ENCODE data around the gene GSC2.
A peak's percentile ranks its signal among the peaks of the same experiment; 100 is the strongest.

GSC2 gene

GRCh38 chr22:19133561-19133960 is 16.5 kb downstream of the GSC2 start:
- no peak for DNase-seq (ENCODE audit: low read depth)

GRCh38 chr22:19132693-19133400 is 17.2 kb downstream of the GSC2 start:
- no peak for DNase-seq (ENCODE audit: low read depth)

- no peak for DNase-seq (ENCODE audit: low read depth)
These were observed 17.9 kb downstream of the GSC2 start for GRCh38 chr22:19132153-19132552.

- DNase-seq (ENCODE audit: low read depth): no peak
These were observed 18.4 kb downstream of the GSC2 start for GRCh38 chr22:19131685-19132015.

- no peak for DNase-seq (ENCODE audit: low read depth)
These were observed 19.0 kb downstream of the GSC2 start, which contains the start of gene TSSK2 for GRCh38 chr22:19130959-19131684. Gene TSSK2 (plus strand): TSS chr22:19131308. CDS start chr22:19131400, 92 bp downstream.

GRCh38 chr22:19129871-19130270 is 20.2 kb downstream of the GSC2 start:
- no peak for DNase-seq (ENCODE audit: low read depth)

- no peak for DNase-seq (ENCODE audit: low read depth)
These were observed 21.0 kb downstream of the GSC2 start for GRCh38 chr22:19128946-19129727.

GRCh38 chr22:19128009-19128401 is 22.1 kb downstream of the GSC2 start:
- no peak for DNase-seq (ENCODE audit: low read depth)

GRCh38 chr22:19127329-19128008 is 22.6 kb downstream of the GSC2 start:
- no peak for DNase-seq (ENCODE audit: low read depth)

- DNase-seq (ENCODE audit: low read depth): no peak
These were observed 23.5 kb downstream of the GSC2 start for GRCh38 chr22:19126309-19127273.

- no peak for DNase-seq (ENCODE audit: low read depth)
These were observed 24.4 kb downstream of the GSC2 start for GRCh38 chr22:19125474-19126308.

- no peak for DNase-seq (ENCODE audit: low read depth)
These were observed 25.1 kb downstream of the GSC2 start for GRCh38 chr22:19125011-19125410.

- no peak for DNase-seq (ENCODE audit: low read depth)
These were observed 25.7 kb downstream of the GSC2 start for GRCh38 chr22:19124377-19124776.

- no peak for DNase-seq (ENCODE audit: low read depth)
These were observed 26.2 kb downstream of the GSC2 start for GRCh38 chr22:19123936-19124335.

- peak; percentile 20 for DNase-seq (ENCODE audit: low read depth)
These were observed 27.2 kb downstream of the GSC2 start for GRCh38 chr22:19122752-19123492.

- DNase-seq (ENCODE audit: low read depth): peak; percentile 96
These were observed 27.8 kb downstream of the GSC2 start, which contains the start of gene DGCR2 for GRCh38 chr22:19122143-19122751. Gene DGCR2 (minus strand): TSS chr22:19122412. CDS start chr22:19122206, 206 bp downstream.

- DNase-seq (ENCODE audit: low read depth): peak; percentile 49
These were observed 28.4 kb downstream of the GSC2 start for GRCh38 chr22:19121631-19122142.

- peak; percentile 48 for DNase-seq (ENCODE audit: low read depth)
These were observed 29.1 kb downstream of the GSC2 start for GRCh38 chr22:19120829-19121630.

Measured in iris pigment epithelial cell (primary cell).